DMS114 treated with DMSO at 0.1 percent for 48 hours (cell line): ENCODE results near the gene STXBP5.

ENCODE experiments used
- DNase-seq: peaks from one replicate; lab custom pipeline; 2025; ENCODE audit not compliant: unreplicated experiment; lab: John Stamatoyannopoulos, UW

STXBP5 gene

DNA sequence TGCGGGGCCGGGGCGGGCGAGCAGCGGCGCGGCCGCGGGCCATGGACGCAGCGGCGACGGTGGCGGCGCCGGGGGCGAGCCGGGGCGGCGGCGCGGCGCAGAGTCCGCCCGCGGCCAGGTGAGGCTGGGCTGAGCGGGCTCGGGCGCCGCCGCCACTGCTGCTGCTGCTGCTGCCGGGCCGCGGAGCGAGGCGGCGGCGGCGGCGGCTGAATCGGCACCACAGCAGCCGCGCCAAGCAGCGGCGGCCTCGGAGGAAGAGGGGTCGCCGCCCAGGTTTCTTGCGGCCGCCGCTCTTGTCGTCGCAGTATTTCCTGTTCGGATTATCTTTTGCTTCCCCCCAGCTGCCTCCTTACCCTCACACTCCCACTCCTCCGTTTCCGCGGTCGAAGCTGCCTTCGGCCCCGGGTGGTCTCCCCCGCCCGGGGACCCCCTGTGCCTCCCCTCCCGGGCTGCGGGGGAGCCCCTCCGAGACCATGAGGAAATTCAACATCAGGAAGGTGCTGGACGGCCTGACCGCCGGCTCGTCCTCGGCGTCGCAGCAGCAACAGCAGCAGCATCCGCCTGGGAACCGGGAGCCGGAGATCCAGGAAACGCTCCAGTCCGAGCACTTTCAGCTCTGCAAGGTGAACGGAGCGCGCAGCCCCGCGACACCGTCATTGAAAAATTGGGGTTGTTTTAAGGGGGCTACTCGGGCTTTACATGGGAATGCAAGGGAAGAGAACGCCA, at the start of gene STXBP5:
Gene STXBP5 (plus strand): TSS at position 358 of the 726 bp plus-strand sequence. CDS start 116 bp downstream, at position 474.
- no peak for DNase-seq

DNA sequence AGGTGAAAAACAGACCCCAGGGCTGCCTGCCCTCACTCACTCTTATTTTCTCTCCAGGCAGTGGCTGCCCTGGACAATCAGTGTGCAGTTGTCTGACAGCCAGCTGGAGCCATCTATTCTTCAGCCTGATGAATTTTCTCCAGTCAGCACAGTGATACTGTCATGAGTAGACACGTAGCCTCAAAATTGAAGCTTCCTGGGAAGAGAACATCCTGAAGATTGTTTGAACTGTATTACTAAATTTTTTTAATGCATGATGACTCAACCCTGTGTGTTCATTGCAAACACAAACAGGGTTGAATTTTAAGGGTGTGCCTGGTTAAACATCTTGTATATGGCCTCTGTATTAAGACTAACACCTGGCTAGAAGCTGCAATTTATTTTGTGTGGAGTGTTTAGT, 49.8 kb upstream of the STXBP5 start:
- DNase-seq: no peak

DNA sequence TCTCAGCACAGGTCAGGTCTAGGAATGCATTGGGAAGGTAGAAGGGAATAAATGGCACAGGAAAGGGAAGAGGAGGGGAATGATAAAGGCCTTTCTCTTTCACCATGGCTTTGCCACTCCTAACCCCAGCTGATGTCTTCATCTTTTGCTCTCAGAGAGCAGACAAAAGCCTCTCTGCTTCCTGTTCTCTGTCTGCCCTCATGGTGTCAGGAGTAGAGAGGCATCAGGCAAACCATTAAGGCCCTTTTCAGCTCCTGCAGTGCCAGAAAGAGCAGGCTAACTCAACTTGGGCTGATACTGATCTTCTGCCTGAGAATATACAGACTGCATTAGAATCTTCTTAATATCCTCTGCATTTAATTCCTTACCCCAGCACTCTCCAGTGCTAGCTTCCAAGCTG, 48.0 kb upstream of the STXBP5 start:
- DNase-seq: no peak

DNA sequence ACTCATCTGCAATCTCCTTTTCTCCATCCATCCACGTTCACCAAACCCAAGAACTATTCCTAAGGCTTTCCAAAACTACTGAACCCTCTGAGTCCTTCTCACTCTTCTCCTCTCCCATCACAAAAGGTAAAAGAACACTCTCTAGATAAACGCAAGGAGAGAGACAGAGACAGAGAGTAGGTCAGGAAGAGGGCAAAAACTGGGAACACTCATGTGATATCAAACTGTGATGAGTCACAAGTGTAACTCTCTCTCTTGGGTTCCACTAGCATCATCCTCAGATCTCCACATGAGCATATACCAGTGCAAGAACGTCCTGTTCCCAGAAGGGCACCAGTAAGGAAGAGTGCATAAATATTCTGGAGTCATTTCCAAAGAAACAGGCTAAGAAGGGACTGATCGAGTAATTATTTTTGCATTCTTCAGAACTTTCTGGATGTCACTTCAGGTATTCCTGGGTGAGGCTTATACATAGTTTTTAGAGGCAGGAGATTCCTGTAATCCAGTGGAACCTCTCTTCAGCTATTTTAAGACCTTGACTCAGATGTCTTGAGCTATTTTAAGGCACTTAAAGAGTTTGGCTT, 47.3 kb upstream of the STXBP5 start:
- DNase-seq: no peak

DNA sequence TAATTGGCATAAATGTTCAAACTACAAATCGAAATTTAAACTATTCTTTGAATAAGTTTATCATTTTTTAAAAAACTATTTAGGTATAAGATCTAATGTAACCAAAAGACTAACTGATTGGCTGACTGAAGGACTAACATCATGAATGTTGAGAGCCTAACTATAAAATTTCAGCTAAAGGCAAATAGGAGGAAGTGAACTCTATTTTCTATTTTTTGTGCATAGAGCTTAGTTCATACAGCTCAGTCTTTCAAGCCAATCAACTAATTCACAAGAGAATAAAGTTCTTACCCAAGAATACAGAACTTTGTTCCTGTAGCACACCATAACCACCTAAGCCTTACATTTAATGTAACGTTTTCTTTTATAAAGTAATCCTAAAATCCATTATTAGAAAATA, 46.3 kb upstream of the STXBP5 start:
- no peak for DNase-seq

DNA sequence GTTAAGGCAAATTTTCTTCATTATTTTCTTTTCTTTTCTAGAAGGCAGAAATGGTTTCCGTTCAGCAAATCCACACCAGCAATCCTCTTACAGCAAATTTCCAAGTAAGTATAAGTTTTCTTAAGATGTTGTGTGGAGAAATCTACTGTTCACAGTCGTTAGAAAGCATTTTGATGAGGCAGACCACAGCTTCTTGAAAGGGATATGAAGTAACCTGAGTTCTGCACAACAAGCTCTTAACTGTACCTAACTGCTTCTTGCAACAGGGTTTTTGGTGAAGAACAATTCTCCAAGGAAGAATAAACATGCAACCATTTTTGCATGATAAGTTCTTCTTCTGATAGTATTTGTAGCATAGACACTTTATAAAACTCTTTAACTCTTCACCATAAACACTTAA, 45.3 kb upstream of the STXBP5 start:
- no peak for DNase-seq

DNA sequence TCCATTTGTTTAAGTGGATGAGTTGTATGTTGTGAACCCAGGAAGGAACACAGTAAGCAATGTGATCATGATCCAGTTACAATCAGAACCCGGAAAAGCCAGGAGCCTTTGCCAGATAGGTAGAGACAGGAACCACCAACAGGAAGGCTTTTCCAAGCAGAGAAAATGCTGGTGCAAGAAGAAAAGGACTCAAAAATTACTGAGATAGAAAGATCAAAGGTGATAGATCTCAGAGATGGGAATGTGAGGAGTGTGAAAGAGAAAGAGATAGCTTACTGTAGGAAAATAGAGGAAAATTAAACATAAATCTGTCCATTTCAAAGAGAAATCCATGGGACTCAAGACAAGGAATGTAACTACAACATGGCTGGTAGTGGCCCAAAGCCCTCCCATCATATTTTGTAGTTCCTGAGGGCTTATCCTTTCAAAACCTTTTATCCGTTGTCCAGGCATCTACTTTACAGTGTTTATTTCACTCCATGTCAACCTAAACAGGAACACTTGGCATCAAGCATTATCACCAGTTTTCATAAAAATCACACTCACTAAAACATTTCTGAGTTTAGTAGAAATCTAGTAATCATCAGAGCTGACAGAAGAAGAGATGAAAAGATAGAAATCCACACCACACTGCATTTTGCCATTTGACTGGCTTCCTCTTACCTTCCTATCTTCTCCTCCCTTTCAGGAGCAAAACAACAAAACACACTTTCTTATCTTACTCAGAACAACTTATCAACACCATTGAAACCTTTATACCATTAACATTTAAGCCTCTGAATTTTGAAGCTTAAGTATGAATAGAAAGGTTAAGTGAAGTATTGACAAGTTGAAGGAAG, 44.5 kb upstream of the STXBP5 start:
- DNase-seq: no peak

DNA sequence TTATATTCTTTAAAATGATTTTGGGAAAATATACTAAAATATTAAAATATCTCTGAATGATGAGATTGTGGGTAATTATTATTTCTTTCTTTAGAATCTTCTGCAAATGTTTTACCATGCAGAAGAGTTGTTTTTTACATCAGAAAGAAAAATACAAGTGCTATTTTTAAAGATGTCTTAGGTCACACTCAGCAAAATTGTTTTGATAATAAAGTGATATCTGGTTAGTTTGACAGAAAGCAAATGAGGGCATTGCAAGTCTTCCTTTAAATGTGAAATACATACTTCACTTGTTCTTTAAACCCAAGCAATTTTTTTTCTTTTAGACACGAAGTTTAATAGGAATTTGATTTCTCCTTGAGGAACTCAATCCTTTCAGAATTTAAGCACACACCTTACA, 43.6 kb upstream of the STXBP5 start:
- no peak for DNase-seq

DNA sequence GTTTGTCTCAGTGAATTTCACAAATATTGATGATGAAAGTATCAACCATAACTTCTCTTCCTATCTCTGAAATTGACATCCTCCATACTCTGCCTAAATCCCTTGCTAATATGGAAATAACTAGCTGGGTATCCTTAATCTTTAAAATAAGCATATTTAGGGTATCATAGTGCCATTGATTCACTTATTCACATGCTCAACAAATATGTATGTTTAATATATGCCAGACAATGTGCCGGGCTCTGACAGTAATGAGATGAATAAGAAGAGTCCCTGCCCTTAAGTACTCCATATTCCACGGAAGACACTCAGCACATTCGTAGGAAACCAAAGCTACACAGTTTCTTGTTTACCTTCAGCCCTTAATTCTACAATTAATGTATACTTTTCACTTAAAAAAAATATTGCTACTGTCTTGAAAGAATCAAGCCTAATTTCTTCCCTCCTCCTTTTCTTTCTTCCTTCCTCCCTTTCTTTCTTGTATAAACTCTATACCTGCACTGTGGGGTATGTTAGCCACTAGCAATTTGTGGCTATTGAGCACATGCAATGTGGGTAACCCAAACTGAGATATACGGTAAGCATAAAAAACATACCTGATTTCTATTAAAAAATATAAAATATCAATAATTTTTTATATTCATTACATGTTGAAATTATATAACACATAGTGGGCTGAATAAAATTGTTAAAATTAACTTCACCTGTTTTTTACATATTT, 42.8 kb upstream of the STXBP5 start:
- no peak for DNase-seq

DNA sequence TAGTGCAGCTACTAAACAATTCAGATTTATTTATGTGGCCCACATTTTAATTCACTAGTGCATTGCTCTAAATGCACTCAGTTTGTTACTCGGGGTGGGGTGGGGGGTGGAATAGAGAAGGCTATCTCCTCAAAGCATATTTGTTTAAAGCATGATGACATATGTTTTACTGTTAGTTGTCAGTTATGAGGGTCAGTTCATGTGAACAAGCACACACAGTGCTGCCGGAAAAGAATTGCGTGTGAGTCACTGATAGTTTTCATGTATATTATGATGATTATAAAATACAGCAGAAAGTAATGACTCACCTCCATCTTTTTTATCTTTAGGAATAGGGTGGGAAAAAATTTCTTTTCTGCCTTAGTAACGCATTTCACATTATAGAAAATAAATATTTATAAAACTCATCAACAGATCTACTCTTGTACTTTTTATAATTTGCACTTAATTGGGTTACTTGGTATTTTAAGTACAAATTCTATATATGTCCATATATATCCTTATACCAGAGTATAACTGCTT, 42.2 kb upstream of the STXBP5 start:
- no peak for DNase-seq

DNA sequence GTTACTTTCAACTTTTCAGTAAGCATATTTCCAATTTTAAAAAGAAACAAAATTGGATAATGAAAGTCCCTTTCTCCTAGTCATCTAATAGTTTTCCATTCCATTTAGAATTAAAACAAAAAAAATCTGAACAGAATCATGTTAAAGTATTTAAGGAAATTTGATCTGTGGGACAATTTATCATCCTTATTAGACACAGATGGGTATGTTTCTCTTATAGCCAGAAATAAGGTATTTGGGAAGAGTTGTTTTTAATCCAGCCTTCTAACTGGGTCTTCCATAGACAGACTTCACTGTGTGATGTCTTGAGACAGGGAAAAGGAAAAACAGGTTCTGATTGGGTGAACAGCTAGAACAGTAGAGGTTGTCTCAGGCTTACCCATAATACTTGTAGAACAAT, 39.5 kb upstream of the STXBP5 start:
- DNase-seq: no peak

DNA sequence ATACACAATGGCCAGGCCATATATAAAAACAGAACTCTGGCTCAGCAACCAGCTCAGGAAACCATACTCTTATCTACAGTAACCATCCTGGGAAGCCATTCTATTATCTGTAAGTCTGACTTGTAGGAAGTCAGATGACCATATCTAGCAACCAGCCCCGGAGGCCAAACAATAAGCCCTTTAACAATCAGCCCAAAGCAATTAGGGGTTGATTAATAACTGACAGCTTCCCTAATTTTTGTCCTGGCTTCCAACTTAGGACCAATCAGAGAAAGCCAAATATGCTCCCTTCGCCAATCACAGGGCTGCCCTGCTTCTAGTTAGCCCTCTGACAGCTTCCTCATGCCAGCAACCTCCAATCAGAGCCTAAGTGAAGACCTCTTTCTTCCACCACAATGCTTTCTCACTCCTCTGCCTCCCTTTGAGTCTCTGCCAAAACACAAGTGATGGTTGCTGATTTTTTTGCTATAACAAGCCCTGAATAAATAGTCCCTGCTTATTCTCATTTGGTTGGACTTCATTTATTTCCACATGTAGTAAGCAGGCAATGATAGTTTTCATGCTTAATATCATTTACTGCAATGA, 37.8 kb upstream of the STXBP5 start:
- no peak for DNase-seq

DNA sequence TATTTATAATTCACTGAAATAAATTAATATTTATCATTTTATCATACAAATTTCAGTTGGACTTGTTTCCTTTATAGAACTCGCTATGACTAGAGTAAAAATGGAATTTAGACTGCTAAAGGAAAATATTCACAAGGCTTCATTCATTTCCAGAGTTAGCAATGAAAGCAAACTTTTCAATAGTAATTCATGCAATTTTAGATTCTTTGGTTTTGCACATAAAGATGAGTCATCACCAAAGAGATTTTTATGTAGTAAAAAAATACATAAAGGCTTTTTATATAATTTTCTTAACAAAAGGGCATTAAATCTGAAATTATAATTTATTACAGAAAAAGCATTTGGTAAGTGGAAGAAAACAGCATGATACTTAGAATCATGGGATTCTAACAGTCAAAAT, 37.2 kb upstream of the STXBP5 start:
- DNase-seq: no peak

DNA sequence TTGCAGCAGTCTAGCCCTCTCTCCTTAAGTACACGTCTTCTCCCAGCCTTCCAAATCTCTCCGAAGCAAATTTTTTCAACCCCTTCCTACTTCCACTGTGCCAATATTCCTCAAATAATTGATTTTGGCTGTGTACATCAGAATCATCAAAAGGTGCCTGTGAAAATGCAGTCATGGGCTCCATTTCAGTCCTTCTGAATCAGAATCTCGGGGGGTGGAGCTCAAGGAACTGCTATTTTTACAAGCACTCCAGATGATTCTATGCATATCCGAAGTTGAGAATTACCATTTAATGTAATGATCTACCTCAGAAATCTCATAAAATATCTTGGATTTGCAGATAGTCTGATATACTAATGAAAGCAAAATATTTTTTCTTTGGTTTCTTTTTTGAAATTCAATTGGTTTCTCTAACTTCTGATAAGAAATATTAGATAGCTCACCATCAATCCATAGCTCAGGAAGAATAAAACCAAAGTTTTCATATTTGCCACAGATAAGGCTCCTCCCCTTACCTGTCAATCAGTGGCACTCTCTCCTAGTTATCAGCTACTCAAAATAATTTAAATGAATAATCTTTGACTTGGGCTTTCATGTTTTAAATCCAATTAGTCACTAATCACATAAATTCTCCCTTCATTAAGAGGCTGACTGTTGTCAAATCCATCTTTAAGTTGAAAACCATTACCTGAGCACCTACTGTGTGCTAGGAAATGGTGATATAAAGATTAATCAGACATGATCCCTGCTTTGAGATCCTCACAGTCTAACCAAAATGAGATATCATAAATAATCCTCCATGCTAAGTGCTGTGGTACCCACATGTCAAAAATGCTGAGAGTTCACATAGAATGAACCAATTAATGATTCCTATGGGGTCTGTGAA, 36.4 kb upstream of the STXBP5 start:
- DNase-seq: no peak

DNA sequence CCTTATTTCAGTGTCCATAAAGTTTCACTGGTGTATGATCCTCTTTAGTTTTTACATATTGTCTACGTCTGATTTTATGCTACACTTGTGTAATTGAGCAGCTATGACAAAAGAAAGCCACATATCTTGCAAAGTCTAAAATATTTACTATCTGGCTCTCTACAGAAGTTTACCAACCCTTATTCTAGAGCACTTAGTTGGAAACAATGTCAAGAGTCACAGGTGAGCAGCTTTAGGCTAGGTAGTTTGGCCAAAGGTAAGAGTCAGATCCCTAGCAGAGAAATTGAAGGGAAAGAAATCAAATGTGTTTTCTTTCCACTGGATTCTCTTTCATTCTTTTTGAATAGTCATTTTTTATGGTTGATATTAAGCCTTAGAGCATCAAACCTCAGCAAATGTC, 34.7 kb upstream of the STXBP5 start:
- DNase-seq: no peak

DNA sequence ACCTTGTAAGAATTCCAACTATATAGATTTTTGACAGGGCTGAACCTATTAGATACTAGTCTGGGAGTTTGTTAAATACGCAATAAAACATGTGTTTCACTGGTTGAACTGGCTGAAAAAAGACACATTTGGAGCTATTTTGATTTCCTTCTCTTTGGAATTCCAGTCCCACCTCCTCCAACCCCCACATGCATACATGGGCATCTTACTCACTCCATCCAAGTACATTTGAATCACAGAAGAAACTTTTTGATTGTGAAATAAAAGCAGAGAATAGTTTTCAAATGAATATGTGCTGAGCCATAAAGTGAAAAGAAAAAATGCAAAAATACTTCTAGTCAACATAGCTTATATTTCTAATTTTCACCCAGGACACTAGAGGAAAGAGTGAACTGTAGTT, 33.9 kb upstream of the STXBP5 start:
- DNase-seq: no peak

DNA sequence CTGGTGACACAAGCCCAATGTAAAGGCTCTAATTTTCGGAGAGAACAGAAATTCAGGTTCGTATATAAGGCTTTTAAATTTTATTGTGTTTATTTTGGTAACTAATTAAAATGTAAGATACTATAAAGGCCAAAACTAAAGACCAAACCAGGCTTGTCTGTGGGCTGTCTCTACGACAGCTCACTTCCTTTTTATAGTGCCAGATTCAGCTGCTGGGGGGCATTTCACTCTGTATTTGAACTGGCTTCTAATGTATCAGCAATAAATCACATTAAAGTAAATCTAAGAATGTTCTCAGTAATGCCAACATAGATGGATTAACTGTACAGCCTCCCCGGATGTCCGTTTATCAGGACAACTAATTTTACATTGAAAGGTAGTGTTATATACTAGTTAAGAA, 31.1 kb upstream of the STXBP5 start:
- no peak for DNase-seq

DNA sequence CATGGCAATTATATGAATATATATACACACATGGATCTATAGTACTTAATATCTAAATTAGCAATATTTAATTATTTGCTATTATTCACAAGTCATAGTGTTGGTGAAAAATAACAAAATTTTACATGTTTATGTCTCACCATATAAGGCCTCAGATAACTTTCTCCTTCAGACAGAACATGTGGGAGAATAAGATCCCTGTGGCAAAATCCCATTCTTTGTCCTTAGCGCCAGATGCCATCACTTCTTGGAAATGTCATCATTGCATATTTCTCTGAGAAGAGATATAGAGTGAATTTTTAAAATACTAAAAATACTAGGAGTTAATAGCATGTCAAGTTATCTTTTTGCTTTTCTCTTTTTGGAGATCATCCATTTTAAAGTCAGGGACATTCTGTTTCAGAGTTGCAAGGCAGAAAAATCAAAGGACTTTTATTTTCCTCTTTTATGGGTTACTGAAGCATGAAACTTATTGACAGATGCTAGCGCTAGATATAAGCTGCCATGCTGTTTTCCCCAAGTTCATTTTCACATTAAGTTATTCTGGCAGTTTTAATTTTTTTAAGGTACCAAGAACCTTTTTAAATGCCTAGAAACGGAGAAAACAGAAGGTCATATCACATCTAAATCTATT, 30.4 kb upstream of the STXBP5 start:
- DNase-seq: no peak

DNA sequence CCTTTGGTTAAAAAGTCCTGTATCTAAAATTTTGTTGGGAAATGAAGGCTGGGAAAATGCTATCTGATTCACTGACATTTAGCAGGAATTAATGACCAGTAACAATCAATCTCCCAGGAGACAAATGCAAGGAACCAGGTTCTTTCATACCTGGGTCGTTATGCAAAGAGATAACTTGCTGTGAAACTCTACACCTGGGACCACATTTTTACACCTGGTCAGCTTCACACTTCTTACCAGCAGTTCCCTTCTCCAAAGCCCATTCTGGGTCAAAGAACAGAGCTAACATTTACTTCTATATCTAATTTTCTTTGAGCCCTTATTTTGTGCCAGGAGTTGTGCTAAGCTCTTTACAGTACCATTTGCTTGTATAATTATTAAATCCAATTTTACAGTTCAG, 27.4 kb upstream of the STXBP5 start:
- no peak for DNase-seq
